Kidney epithelial cell (primary cell): Measurements from ENCODE around the gene PDE2A. TPM values are rescaled to one million over a fixed set of nuclear protein-coding genes. Genes with fewer than 3 reads are reported as not detected.

Source experiments
- DNase-seq: peaks from one replicate; pipeline ENCODE4 v3.0.0-alpha.2; 2010; ENCODE audit warnings: low read depth
- H3K27me3 ChIP-seq: 2 replicates; pipeline ENCODE4 v1.6.0; 2011; ENCODE audit warnings: low read length; ENCODE audit not compliant: control insufficient read depth, insufficient read depth
- H3K36me3 ChIP-seq: 2 replicates; pipeline ENCODE4 v1.5.1; 2011; ENCODE audit warnings: low read length; ENCODE audit not compliant: control insufficient read depth, insufficient read depth
- H3K4me3 ChIP-seq: 2 replicates; pipeline ENCODE4 v1.5.1; 2011; ENCODE audit warnings: low read depth, mild to moderate bottlenecking, control low read depth, low read length
- total RNA-seq: library from RNA; depleted of rRNA; stranded (reverse); fragments of >200 nt; gene quantifications from 2 replicates; pipeline ENCODE4 v1.2.3, GENCODE V29; 2015
- TF ChIP-seq, protein P1 (sequence below): IDR thresholded peaks from 2 replicates; pipeline ENCODE4 v1.5.1; 2011; ENCODE audit warnings: mild to moderate bottlenecking, moderate library complexity, low read length, control low read depth, inconsistent platforms; ENCODE audit not compliant: insufficient read depth, poor library complexity, severe bottlenecking

Gene PDE2A
- total RNA-seq, 1 donor from 2014 or later = 4.3 TPM

DNA sequence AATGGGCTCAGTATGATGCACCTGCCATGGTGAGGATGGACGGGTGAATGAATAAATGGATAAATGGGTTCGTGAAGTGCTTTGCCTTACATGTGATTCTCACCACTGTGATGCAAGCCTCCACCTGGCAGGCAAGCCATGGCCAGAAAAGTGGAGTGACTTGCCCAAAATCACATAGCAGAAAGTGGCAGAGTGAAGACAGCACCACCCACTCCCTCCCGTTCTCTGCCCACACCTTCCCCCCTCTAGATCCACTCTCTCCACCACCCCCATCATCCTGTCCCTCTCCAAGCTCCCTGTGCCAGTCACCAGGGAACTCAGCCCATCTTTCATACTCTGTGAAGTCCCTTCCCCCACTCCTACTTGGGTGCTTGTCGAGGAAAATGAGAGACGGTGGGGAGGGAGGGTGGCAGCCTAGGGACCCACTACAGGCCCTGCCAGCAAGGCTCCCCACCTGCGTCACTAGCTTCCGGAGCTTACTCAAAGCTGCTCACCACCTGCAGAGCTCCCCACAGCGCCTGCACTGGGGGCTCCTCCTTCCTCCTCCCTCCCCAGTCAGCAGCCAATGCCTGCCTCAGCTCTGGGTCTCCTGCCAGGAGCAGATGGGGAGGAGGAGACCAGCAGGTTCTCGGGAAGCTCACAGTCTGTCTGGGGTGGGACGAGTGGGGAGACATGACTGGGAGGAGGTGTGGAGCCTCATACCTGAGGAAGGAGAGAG is 82.3 kb downstream of the PDE2A start:
- H3K27me3 ChIP-seq = peaks cover 83% of the 10 kb centered on the region

DNA sequence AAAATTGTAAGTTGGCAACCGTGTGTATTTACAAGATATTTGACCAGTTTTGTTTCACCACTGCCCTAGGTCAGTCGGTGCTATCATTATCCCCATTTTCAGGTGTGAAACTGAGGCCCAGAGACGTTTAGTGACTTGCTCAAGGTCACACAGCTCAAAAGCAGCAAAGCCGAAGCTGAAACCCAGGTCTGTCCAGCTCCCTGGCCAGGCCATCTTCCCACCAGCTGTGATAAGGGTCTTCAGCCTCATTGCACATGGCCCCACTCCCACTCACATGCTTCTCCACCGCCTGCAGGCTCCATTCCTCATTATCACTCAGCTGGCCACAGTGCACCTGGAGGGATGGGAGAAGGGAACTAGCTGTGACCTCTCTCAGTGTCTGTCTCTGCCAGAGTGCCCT is 83.2 kb downstream of the PDE2A start:
- H3K4me3 ChIP-seq = no peak overlapping the region
- TF ChIP-seq, protein P1, sequence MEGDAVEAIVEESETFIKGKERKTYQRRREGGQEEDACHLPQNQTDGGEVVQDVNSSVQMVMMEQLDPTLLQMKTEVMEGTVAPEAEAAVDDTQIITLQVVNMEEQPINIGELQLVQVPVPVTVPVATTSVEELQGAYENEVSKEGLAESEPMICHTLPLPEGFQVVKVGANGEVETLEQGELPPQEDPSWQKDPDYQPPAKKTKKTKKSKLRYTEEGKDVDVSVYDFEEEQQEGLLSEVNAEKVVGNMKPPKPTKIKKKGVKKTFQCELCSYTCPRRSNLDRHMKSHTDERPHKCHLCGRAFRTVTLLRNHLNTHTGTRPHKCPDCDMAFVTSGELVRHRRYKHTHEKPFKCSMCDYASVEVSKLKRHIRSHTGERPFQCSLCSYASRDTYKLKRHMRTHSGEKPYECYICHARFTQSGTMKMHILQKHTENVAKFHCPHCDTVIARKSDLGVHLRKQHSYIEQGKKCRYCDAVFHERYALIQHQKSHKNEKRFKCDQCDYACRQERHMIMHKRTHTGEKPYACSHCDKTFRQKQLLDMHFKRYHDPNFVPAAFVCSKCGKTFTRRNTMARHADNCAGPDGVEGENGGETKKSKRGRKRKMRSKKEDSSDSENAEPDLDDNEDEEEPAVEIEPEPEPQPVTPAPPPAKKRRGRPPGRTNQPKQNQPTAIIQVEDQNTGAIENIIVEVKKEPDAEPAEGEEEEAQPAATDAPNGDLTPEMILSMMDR = no peak
- H3K36me3 ChIP-seq = no peaks in the 10 kb centered on the region
- no peak for DNase-seq
- peaks cover 85% of the 10 kb centered on the region for H3K27me3 ChIP-seq

More for the DNA sequence above, 82.3 kb downstream of the PDE2A start:
- no peak overlapping the region for H3K4me3 ChIP-seq
- TF ChIP-seq, protein P1 = no peak
- no peaks in the 10 kb centered on the region for H3K36me3 ChIP-seq
- DNase-seq = no peak

DNA sequence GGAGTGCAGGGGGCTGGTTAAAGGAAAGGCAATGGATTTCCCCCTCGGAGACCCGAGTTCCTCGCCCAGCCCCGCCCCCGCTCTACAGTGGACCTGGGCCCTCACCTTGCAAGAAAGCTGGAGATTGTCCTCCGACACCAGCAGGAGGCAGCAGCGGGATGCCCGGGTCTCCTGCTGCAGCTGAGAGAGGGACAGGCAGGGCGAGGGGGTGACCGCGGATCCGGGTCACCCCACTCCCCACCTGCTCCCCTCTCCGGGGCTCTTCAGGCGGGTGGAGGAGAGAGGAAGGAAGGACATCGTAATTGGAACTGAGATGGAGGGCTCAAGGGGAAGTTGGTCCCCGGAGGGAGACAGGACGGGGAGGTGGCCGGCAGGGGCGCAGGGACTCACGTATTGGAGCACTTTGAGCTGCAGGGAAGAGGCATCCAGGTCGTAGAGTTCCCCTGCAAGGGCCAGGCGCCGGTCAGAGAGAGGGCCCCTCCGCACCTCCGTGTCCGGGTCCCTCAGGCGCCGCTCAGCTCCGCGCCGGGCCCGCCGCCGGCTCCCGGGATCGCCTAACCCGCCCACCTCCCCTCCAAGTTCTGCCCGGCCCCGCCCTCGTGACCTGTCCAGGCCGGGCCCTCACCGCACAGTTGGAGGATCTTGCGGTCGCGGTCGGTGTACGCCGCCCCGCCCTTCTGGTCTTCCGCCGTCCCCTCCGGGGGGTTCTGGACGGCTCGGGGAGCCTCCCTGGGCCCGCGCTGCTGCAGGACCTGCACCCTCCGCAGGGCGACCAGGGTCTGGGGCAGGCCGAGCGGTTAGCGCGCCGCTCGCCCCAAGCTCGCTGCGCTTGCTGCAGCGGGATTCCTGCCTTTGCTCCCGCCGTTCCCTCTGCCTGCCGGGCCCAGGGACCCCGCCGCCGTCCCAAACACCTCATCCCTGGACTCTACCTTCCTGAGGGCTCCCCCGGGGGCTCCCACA is 84.1 kb downstream of the PDE2A start:
- Histone ChIP-seq H3K36me3 (no peaks in the 10 kb centered on the region), H3K4me3 (peak overlapping the region; percentile 16), H3K27me3 (peaks cover 89% of the 10 kb centered on the region)
- DNase-seq = no peak
- TF ChIP-seq, protein P1 = peak; percentile 80

DNA sequence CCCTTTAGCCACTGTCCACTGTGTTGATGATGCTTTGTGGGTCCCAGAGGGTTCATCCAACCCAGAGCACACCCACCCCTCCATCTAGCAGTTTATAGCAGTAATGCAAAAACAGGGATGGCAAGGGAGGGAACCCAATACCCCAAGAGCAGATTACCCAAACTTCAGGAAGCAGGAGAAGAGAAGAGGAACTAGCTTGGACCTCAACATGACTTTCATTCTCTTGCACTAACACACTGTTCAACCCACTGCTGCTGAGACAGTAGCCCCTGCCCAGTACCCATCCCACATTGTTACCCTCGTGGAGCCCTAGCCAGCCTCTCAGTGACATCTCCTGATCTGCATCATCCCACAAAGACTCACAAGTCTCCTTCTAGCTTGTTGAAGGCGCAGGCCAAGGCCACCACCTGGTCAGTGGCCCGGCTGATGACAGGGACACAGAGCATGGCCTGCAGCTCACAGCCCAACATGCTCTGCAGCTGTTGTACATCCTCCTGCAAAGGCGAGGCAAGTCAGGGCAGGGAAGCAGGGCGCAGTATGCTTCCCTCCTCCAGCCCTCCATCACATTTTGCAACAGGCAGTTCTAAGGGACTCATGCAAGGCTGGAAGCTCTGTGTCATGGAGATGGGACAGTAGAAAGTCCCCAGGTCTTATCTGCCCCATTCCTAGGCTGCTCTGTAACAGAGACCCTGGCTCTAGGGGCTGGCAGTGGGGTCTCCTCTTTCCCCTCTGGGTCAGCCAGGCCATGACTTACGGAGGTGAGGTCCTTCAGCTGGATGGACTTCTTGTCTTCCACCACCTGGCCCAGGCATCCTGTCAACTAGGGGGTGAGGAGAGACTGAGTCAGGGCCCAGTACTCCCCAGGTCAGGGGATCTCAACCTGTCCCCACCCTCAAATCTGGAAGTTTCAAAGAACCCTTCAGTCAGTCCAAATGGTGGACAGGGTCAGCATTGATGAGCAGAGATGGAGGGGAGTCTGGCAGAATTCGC is 85.5 kb downstream of the PDE2A start:
- no peak for DNase-seq
- Histone ChIP-seq H3K27me3 (peaks cover 90% of the 10 kb centered on the region), H3K4me3 (no peak overlapping the region), H3K36me3 (no peaks in the 10 kb centered on the region)
- TF ChIP-seq, protein P1 = no peak

DNA sequence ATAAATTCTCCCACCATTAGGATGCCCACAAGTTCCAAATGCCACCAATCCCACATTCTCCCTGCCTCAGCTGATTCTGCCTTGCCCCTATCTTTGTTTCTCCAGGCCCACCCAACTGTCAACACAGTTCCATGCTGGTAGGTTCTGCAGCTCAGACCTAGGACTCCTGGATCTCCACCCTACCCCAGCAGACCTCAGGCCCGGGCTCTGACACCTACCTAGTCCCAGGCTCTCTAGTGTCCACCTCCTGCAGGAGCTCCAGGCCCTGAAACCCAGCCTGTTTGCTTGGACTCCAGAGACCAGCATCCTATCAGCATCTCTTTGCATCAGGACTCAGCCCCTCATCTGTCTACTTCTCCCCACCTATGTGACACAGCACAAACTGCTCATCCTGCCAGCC is 86.5 kb downstream of the PDE2A start:
- no peaks in the 10 kb centered on the region for H3K36me3 ChIP-seq
- no peak for DNase-seq
- H3K27me3 ChIP-seq = peaks cover 88% of the 10 kb centered on the region
- TF ChIP-seq, protein P1 = no peak
- no peak overlapping the region for H3K4me3 ChIP-seq
